HCEC 1CT (cell line): ENCODE results near the gene LRRTM4.
"Not testable (repeated sequence)": the region's sequence is repeated elsewhere in the genome, so short reads cannot be mapped to it uniquely, and the experiment has no call there.

ENCODE experiments used
- DNase-seq: peaks from one replicate; pipeline ENCODE4 v3.0.0-alpha.2; 2017

LRRTM4 gene

DNA sequence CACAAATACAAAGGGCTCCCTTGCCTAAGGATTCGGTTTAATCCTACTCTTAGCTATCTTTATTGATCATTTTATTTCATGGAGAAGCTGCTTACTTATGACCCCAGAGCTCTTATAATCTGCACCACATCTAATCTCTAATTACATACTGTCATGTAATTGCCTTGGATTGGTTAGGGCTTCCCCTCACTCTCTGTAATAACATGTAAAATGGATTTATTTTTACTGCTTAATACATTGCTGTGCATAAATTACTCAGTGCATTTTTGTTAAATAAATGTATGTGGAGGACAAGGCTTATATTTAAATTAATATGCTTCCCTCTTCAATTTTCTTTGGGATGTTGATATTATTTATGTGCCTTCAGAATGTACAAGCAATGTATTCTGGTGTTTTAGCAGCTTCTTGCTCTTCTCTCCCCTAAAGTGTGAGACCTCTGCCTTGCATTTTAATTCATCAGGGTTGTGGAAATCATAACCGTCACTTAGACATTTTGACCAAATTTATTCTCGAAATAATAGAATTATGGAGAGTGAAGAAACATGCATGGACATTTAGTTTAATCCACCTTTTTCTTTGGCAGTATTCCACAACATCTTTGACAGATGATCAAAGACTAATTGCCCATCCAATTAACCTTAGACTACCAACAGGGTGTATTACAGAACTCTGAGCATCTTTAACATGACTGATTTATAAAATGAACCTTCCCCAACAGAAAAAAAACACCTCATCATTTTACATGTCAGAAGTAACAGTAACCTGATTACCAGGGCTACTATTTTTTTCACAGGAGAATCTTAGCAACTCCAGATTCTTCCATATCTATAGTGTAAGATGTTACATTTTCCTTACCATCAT is 692.6 kb downstream of the LRRTM4 start:
- no peak for DNase-seq

DNA sequence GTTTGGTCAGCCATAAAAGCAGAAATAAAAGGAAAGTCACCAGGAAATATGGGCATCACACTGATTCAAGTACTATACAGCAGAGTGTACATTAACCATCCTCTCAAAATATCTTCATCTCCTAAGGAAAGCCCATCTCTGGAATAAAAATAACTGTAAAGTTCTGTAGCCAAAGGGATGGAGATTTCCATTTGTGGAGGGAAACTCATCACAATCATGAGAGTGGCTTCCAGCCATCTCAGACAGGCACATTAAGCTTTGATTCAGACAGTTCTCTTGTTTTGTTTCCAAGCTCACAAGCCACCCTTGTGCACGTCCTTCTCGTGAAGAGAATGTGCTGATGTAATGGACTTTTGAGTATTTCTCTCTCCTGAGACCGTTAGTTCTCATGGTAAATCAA is 695.5 kb downstream of the LRRTM4 start:
- DNase-seq: no peak

DNA sequence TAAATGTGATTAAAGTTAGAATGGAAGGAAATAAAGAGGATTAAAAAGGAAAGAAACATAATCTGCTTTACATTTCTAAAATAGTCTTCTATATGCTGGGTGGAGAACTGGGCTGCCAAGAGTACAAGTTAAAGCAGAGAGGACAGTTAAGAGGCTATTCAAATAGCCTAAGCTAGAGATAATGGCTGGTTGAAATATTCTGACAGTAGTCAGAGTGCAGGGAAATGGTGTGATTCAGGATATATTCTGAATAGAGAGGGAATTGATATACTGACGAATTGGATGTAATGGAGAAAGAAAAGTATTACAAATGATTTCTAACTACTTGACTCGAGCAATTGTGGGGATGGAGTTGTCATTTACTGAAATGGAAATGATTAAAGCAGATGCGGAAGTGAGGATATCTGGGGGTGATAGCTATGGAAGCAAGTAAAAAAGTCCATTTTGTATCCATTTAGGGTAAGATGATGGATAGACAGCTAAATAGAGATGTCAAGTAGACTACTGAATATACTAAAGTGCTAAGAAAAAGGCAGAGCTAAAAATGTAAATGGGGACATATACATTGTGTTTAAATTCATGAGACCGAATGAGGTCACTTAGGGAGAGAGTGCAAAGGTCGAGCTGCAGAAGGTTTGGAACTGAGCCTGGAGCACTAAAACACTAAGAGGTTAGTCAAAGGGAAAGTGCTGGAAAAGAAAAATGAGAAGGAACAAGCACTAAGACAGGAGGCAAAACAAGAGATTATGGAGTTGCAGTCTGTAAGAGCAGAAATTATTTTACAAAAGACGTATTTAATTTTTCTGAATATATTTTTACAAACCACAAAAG is 696.8 kb downstream of the LRRTM4 start:
- no peak for DNase-seq

DNA sequence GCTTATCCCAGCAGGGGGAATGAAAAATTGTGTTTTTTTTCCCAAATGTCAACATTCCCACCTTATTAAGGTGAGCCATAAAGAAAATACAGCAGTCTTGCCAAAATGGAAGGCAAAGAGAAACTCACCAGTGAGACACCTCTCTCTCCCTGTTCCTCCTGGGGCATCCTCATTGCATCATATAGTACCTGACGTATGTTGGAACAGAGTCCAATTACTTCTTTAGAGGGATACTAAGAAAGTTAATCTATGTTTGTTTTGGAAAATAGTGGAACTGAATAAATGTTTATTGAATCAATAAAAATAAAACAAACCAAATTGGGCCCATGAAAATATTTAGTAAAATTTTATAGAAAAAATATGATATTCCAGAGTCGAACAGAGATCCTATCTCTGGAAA is 700.4 kb downstream of the LRRTM4 start:
- DNase-seq: no peak

DNA sequence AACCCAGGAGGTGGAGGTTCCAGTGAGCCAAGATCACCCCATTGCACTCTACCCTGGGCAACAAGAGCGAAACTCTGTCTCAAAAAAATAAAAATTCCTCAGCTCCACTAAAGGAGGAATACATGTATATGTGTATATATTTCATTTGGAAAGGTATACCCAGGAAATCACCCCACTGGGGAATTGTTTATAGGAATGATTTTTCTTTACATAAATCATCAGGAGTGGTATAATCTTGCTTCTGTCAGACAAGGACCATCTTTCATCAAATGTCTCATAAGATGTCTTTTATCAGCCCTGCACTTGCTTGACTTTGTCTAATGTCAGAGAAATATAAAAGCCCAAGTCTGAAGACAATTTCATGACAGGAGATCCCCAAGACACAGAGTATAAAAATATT is 709.1 kb downstream of the LRRTM4 start:
- DNase-seq: no peak

DNA sequence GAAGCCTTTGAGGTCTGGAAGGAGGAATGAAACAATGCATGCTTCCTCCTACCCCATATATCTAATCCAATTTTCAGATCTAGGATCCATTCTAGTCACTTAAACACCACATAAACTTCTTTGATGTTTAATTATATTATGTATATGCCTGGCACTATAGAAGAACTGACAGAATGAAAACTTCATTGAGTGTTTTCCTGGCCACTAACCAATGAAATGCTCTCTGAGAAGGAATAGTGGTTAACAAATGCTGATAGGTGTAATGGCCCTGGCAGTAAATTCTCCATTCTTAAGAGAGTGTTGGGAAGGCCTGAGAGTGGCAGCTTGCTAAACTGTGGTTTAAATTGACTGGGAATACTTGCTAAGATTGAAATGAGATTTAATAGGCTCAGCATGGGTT is 710.0 kb downstream of the LRRTM4 start:
- no peak for DNase-seq

DNA sequence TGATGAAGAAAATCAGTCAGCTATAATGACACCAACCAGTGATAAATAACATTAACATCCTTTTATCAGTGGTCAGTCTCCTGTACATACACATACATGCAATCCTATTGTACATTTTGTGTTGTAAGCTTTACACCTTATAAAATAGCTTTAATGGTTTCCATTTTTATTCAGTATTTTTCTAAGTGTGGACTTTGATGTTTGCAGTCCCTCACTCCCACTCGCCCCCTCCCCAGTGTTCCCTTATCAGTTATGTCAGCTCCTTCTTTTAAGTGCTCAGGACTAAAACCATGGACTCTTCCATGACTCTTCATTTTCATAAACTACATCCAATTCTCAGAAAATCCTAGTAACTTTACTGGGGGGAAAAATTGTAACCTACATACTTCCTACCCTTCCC is 713.0 kb downstream of the LRRTM4 start:
- DNase-seq: no peak

DNA sequence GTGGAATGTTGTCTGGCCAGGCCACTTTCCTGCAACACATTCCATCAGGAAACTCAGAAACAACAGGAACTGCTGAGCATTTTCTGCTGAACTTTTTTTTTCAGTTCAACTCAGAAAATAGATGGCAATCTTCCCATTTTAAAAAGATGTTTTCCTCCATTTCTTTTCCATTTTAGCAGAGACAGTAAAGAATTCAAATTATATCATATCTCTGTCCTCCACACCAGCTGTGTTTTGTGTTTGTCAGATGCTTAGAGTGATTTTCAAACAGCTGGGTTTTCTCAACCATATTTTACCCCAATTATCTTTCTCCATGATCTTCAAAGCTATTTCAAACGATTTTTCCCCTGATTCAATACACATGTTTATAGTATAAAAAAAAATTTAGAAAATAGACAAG is 713.4 kb downstream of the LRRTM4 start:
- no peak for DNase-seq

DNA sequence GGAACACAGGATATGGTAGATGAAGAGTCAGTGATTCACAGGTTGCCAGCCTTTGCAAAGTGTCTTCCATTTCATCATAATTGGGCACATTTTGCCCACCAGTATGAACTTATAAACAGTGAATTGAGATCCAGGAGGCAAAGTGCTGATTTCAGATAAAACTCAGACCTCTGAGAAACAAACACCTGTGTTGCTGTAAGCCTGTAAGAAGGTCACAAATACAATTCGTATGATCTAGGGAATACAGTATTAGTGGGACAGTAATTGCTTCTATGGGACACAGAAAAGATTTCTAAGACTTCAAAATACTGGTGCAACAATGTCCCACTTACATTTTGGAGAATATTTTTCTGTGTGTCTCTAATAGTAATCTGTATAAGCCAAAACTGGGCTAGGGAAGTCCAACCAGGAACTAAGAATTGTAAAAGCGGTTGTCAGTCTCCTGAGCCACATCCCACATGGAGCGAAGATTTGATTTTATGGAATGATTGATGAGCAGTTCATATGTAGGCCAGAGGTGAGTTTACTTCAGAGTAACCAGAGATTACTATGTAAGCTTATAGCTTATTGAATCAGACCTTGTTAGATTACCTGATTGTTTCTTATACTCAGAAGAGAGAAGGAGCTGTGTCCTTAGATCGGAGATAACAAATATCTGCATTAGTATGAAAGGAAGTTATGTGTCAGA is 728.4 kb downstream of the LRRTM4 start:
- DNase-seq: no peak

DNA sequence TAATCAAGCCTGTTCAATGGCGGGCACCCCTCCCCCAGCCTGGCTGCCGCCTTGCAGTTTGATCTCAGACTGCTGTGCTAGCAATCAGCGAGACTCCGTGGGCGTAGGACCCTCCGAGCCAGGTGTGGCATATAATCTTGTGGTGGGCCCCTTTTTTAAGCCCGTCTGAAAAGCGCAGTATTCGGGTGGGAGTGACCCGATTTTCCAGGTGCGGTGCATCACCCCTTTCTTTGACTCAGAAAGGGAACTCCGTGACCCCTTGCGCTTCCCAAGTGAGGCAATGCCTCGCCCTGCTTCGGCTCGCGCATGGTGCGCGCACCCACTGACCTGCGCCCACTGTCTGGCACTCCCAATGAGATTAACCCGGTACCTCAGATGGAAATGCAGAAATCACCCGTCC is 740.9 kb downstream of the LRRTM4 start:
- DNase-seq: not testable (repeated sequence)

DNA sequence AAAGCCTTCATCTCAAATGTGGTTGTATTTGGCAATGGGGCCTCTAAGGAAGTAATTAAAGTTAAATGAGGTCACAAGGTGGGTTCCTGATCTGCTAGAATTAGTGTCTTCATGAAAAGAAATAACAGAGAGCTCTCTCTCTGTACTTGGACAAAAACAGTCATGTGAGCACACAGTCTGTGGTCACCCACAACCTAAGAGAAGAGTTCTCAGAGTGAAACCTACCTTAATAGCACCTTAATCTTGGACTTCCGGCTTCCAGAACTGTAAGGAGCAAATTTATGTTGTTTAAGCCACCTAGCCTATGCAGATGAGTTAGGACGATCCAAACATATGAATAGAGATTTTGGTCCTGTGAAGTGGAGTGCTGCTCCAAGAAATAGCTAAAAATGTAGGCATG is 758.9 kb downstream of the LRRTM4 start:
- no peak for DNase-seq

DNA sequence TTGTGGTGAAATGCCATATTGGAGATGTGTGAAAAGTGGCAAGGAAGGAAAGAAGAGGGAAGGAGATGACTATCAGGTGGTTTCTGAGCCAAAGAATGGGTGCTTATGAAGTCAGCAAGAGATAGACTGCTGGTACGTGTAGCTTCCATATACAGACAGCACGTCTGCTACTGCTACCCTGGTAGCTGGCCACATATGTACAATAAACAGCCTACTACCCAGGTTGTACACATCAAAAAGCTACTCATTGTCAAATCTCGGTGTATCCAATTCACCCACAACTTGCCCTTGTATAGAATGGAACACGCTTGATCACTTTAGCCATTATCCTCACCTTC is 761.8 kb downstream of the LRRTM4 start:
- no peak for DNase-seq

DNA sequence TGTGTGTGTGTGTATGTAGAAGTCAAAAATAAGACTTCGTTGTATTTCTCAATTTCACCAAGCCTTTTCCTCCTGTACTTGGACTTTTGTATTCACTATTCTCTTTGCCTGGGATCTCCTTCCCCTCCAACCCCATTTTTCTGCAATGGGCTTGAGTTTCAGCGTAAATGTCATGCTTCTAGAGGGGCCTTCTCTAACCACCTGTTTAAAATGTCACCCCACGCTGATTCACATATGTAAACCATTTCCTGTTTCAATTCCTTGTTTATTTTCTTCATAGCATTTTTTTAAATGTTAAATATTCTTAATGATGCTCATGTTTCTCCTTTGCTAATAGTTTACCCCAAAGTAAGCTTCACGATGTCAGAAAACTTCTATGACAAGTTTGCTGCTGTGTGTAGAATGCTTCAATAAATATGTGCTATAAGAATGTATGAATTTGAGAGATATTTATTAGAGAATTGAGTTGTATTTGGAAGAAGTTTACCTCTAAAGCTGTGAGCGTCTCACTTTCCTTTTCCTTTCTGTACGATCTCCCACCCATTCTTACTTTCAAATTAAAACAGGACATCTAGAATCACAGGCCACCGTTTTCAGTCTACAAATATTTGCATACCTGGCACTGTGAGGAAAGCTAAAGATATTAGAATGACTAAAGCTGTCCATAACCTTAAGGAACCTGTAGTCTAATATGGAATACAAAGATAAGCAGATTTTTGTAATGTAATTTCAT is 762.4 kb downstream of the LRRTM4 start:
- DNase-seq: no peak

DNA sequence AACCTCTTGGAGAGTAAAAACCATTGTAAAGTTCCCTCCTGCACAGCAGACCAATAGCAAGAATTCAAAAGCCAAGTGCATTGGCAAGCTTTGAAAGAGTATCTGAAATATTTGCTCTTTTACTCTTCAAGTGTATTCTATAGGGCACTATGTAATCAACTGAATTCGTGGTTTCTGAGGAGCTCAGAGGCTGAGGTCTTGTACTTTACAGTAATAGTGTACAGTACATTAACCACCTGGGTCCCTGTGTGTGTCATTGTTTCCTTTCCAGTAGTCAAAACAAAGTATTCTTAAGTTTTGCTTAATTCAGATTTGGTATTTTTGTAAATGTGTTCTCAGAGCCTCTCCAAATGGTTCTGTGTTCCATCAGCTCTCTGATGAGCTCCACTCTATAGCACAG is 769.7 kb downstream of the LRRTM4 start:
- DNase-seq: no peak

DNA sequence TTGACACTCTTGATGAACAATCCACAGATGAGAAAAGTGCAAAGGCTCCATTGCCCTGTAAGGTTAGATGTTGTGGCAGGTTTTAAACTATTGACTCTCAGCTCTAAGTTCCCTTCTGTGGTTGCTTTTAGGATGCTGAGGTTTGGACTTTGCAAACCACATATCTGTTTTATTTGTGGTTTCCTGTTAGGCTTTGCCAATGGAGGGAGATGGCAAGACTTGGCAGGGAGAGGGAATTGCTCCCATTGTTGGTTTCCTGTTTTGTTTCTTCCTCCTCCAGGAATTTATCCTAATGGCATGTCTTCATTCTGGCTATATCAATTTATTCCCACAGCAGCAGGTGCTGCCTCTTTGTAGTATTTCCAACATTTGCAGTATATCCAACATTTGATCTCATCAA is 772.3 kb downstream of the LRRTM4 start:
- DNase-seq: no peak

DNA sequence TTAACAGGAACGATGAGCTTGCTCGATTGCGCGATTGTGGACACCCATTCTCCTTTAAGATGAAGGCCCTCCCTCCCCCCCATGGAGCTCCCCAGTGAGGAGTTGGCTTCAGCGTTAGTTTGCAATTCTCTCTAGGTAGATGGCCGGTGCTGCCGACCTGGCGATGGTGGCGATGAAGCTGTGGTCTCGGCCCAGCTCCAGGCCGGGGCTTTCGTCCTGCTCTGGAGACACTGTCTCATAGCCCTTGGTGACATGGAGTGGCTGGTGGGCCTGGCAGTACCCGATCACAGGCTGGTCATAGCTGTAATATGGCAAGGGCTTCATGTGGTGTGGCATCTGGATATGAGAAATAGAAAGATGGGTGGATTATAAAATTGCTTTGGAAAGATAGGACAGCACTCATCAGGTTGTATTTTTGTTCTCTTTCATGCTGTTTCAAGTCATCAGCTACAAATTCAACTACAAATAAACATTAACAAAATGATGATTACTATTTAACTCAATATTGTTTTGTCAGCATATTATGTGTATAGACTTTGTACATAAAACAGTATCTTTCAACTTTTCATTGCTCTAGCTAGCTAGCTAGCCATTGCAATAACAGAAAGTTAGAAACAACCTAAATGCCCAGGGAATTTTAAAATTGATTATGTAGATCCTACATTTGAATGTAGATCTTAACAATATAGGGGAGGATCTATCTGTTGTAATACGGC is 773.4 kb downstream of the LRRTM4 start:
- DNase-seq: no peak

DNA sequence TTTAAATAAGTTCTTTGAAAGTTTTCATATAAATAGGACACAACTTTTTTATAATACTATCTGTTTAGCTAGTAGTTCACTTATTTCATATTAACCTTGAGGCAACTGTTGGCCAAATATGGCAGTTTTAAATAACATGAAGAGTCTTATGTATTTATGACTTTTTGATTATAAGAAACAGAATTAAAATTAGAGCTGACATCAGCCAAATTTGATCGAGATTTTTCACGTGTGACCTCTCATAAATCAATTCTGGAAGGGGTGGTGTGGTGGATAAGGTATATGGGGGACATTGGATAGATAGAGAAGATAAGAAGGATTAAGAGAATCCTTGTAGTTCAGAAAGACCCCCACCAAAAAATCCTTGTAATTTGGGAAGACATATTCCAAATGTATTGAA is 776.6 kb downstream of the LRRTM4 start:
- no peak for DNase-seq

DNA sequence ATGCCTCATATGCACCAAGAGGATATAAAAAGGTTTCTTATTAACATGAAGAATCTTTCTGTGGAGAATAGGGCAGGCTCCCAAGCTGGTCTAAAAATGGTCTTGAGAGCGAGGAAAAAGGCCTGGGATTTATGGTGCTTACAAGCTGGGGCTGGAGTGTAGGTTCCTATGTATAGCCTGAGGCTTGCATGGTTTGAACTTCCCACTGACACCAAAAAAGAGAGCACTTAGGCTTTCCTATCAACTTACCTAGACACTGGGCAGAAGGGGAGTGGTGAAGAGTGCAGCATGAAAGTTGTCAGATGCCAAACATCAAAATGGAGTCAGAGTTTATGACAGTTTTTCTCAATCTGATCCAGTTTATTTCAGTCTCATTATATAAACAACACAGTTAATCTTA is 784.6 kb downstream of the LRRTM4 start:
- DNase-seq: no peak

DNA sequence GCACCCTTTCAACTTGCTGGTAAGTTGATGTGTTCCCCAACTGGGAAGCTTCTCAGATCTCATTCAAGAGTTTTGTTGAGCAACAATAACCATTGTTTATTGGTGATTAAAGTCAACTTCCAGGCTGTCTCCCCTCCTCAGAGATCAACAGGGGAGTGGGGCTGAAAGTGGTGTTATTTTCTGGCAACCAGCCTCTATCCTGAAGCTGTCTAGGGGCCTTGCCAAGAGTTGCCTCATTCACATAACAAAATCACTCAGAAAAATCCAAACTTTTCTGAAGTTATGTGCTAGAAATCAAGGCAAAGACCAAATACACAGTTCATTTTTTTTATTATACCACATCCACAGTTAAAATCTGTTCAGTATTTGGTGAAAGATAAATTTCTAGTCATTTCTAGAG is 788.4 kb downstream of the LRRTM4 start:
- DNase-seq: no peak

DNA sequence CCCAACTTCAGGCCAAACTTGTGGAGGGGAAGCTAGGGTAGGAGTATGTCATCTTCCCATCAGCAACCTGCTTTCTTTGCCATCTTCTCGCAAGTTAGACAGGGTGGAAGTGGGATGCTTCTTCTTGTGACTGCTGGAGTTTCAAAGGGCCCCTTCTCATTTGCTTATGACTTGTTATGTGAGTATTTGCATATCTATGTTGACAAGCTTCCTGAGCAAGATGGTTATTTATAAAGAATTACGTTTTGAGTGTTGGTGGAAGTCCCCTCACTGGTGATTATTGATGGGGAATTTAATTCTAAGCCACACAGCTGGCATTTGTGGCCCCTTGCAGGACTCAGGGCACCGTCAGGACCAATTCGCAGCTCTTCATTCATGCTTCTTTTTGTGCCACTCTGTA is 791.0 kb downstream of the LRRTM4 start:
- no peak for DNase-seq

DNA sequence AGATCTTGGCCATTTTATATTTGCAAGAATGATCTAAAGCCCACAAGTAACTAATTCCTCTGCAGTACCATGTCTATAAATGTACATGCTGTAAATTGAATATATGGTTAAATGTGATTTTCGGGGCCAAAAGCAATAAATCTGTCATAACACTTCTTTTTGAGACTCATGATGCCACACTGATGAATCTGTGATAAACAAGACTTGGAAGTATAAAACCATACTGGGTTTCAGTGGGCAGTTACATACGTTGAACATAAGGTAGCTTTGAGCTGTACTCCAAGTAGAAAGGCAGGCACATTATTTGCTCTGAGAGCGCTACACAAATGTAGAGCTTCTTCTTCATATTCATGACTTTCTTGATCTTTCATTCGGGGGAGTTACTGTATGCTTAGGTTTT is 792.2 kb downstream of the LRRTM4 start:
- DNase-seq: no peak

DNA sequence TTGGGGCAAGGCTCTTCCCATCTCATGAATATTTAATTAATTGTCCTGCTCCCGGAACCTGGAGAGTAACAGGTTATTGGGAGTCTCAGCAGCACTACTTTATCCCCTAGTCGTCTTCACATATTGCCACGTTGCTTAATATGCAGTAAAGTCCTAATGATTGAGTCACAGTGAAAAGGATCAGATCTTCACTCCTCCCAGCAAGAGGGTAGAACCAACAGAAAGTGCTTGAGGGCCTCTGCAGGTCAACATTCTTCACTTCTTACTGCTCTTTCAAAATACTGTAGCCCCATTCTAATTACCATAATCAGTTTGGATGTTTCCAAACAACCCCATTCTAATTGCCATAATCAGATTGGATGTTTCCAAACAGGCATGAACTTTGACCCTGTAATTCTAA is 801.0 kb downstream of the LRRTM4 start:
- DNase-seq: no peak

DNA sequence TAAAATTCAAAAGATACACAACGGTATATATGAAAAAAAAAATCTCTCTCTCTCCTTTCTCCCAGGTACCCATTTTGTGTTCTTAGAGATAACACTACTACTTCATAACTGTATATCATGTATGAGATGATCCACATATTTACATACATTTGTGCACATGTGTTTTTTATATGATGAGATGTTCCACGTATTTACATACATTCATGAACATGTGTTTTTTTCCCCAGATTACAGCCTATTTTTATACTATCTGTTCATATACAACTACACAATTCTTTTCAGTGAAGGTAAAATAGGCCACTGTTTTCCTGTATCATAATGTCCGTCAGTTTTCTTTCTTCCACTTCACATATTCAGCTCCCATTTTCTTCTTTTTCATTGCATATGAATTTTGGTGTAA is 808.9 kb downstream of the LRRTM4 start:
- DNase-seq: no peak
